Measurements from ENCODE around the gene FBXL20. TPM values are rescaled to one million over a fixed set of nuclear protein-coding genes. Genes with fewer than 3 reads are reported as not detected.

The FBXL20 gene
- total and polyA plus RNA-seq, 2 of the 8 experiments (the other 6 are each of a cell fraction or from before 2014, with no cell fraction given) = 5.5 to 11.0 TPM

DNA sequence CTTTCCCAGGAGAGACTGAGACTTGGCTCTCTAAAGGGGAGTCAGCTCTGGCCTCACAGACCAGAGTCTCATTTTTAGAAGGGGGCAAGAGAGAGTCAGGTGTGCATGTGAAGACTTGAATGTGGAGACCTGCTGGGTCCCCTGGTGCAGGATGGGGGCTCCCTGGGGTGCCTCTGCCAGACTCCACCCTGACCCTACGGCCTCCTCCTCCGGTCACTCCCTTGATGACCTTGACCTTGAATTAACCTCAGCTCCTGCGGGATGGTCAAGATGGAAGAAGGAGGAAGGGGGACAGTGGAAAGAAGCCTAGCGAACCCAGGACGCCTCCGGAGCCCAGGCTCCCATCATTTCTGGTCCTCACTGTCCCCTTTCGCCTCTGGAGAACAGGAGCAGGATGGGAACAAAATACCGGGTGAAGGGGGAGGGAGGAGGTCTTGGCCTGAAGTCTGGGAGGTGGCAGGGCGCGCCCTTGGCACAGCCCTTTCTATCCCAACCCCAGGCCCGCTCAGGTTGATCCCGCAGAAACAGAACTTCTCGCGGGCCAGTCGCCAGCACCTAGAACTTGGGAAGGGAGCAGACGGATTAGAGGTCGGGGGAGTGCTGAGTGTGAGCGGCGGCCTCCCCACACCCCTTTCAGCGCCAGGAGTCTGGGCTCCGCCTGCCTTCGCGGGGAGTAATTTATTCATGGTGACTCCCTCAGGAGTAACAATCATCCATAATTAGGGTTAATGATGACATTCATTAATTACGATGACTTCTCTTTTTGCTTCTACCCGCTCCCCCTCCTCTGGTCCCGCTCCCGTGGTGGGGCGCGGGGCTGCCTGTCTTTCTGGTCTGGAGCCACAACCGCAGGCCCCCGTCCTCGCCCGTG lies 177.3 kb downstream of the FBXL20 start:
- no peak for FAIRE-seq

More for the DNA sequence above, 177.3 kb downstream of the FBXL20 start:
- peak overlapping the region; percentile 31 to 73 (median 62) for H3K4me3 ChIP-seq (ENCODE audit: extremely low read depth in 1 of 4, insufficient read depth in 2 of 4, low read depth in 3 of 4, low read length in 4 of 4)
- H3K79me1 ChIP-seq (ENCODE audit: low read depth, low read length) = no peaks in the 10 kb centered on the region
- H3K79me2 ChIP-seq (ENCODE audit: control insufficient read depth in 1 of 2, insufficient read depth in 2 of 2, low read length in 2 of 2) = no peaks in the 10 kb centered on the region
- H2AFZ ChIP-seq (ENCODE audit: low read length) = no peak overlapping the region
- no peaks in the 10 kb centered on the region; a peak in 1 of 8 replicates for H3K36me3 ChIP-seq (ENCODE audit: control insufficient read depth in 2 of 4, insufficient read depth in 4 of 4, low read length in 3 of 4)
- peaks cover 8% of the 10 kb centered on the region; the same call in 1 of the 2 replicates for H3K23me2 ChIP-seq (ENCODE audit: low read depth, low read length)
- H2AK5ac ChIP-seq (ENCODE audit: low read depth, low read length) = no peak overlapping the region
- H2BK15ac ChIP-seq (ENCODE audit: low read length) = no peak overlapping the region
- H3K4me2 ChIP-seq (ENCODE audit: insufficient read depth in 1 of 2, low read depth in 2 of 2, low read length in 2 of 2) = peak overlapping the region; percentile 72 to 94
- H3K9me3 ChIP-seq (ENCODE audit: insufficient read depth in 2 of 2, low read depth in 1 of 2, low read length in 1 of 2) = no peaks in the 10 kb centered on the region
- H3K27ac ChIP-seq (ENCODE audit: low read depth, low read length) = no peak overlapping the region
- peaks cover 13 to 32% (median 28%) of the 10 kb centered on the region in 4 experiments for H3K27me3 ChIP-seq (replicated peaks in 1 of 4; ENCODE audit: control insufficient read depth in 3 of 4, extremely low read depth in 1 of 4, insufficient read depth in 3 of 4, low read length in 3 of 4)
- no peak overlapping the region for H3K9ac ChIP-seq (replicated peaks in 1 of 4; ENCODE audit: extremely low read depth in 1 of 4, low read depth in 3 of 4, low read length in 3 of 4)
- no peak for TF ChIP-seq SUZ12 (IDR thresholded peaks at IDR 0.05; ENCODE audit: low read length)
- no peak for TF ChIP-seq EGR1 (IDR thresholded peaks at IDR 0.05; ENCODE audit: borderline replicate concordance, low read depth, low read length)
- TF ChIP-seq KDM4A (IDR thresholded peaks at IDR 0.05; ENCODE audit: low read depth, low read length, severe bottlenecking) = peak; percentile 27
- no peak for TF ChIP-seq SP1 (IDR thresholded peaks at IDR 0.05; ENCODE audit: low read depth, low read length)
- no peak for TF ChIP-seq ZNF274 (IDR thresholded peaks at IDR 0.05; ENCODE audit: borderline replicate concordance, extremely low read depth, low read length)
- TF ChIP-seq, protein P1, sequence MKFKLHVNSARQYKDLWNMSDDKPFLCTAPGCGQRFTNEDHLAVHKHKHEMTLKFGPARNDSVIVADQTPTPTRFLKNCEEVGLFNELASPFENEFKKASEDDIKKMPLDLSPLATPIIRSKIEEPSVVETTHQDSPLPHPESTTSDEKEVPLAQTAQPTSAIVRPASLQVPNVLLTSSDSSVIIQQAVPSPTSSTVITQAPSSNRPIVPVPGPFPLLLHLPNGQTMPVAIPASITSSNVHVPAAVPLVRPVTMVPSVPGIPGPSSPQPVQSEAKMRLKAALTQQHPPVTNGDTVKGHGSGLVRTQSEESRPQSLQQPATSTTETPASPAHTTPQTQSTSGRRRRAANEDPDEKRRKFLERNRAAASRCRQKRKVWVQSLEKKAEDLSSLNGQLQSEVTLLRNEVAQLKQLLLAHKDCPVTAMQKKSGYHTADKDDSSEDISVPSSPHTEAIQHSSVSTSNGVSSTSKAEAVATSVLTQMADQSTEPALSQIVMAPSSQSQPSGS (IDR thresholded peaks at IDR 0.05; ENCODE audit: low read length) = no peak
- TF ChIP-seq SIN3A (conservative IDR thresholded peaks at IDR 0.05 in 1 of 2, IDR thresholded peaks at IDR 0.05 in 1 of 2; ENCODE audit: low read depth in 1 of 2, low read length in 2 of 2) = no peak
- TF ChIP-seq POU5F1 (IDR thresholded peaks at IDR 0.05; ENCODE audit: low read depth, low read length) = no peak
- peak; percentile 69 for TF ChIP-seq ASH2L (IDR thresholded peaks at IDR 0.05; ENCODE audit: low read length)
- H3K14ac ChIP-seq (ENCODE audit: insufficient read length) = no peak overlapping the region
- no peaks in the 10 kb centered on the region for H4K20me1 ChIP-seq (replicated peaks in 1 of 2; ENCODE audit: control insufficient read depth in 1 of 2, insufficient read depth in 2 of 2, low read length in 2 of 2)
- H3K23ac ChIP-seq (ENCODE audit: insufficient read length) = no peak overlapping the region
- no peak overlapping the region for H3K18ac ChIP-seq (ENCODE audit: extremely low read depth, low read length)
- no peak overlapping the region for H2BK20ac ChIP-seq (ENCODE audit: low read length)
- 20% methylated on average over 33 of the region's 33 CpGs; no CpG with 5 or more reads in 1 of the 2 experiments for WGBS, 2 experiments (ENCODE audit: extremely low coverage in 1 of 2, insufficient coverage in 1 of 2, insufficient read length in 1 of 2, insufficient replicate concordance in 2 of 2, low coverage in 1 of 2, low lambda C conversion rate in 2 of 2, missing lambda C conversion rate in 1 of 2)
- DNase-seq (ENCODE audit: low read depth in 1 of 2, low spot score in 2 of 2) = peak in 1 of 2 experiments; percentile 62
- H2BK120ac ChIP-seq (replicated peaks; ENCODE audit: low read depth, low read length) = no peak overlapping the region
- peaks cover 0 to 16% (median 7%) of the 10 kb centered on the region in 4 experiments; a peak in 5 of 7 replicates for H3K4me1 ChIP-seq (replicated peaks in 1 of 4; ENCODE audit: control insufficient read depth in 3 of 4, insufficient read depth in 4 of 4, low read length in 3 of 4)
- no peak overlapping the region for H4K91ac ChIP-seq (replicated peaks; ENCODE audit: insufficient read length, low read length)
- H3K56ac ChIP-seq (replicated peaks; ENCODE audit: insufficient read length, low read depth, low read length) = no peak overlapping the region
- H4K5ac ChIP-seq (ENCODE audit: insufficient read length, low read depth, low read length) = no peak overlapping the region
- peak overlapping the region; percentile 35; the same call in 1 of the 2 replicates for H4K8ac ChIP-seq (ENCODE audit: extremely low read depth, insufficient read depth, low read length)
- H2BK5ac ChIP-seq (ENCODE audit: low read depth, low read length) = no peak overlapping the region
- no peak overlapping the region; the same call in 1 of the 2 replicates for H2BK12ac ChIP-seq (ENCODE audit: low read depth, low read length)
- no peak overlapping the region for H3K4ac ChIP-seq (replicated peaks; ENCODE audit: insufficient read length, low read depth, low read length)
- CTCF ChIA-PET (ENCODE audit: partially characterized antibody) = interaction anchor here (0.8 to 24.1 kb wide), 5 partner anchors 11 to 30 kb away, joined by 3 to 982 read pairs (median 10); partner anchors contain the start of gene RPL19
- POLR2A ChIA-PET (ENCODE audit: partially characterized antibody) = interaction anchor here (1.0 to 7.8 kb wide), 5 partner anchors 8 to 47 kb away, joined by 3 to 92 read pairs (median 6); partner anchors contain the start of gene RPL19

Data from H1 (cell line).